HuH-7 (cell line): ENCODE measurements around the gene ARL5A.

Experiments used
- DNase-seq: peaks from one replicate; pipeline ENCODE4 v3.0.0; 2011; ENCODE audit warnings: low spot score

The ARL5A gene

GRCh38 chr2:151766437-151767153 lies 61.6 kb downstream of the ARL5A start:
- DNase-seq = no peak

GRCh38 chr2:151765760-151766410 lies 62.3 kb downstream of the ARL5A start:
- no peak for DNase-seq

GRCh38 chr2:151762694-151763093 lies 65.5 kb downstream of the ARL5A start:
- DNase-seq = no peak

GRCh38 chr2:151761687-151762086 lies 66.5 kb downstream of the ARL5A start:
- no peak for DNase-seq

- no peak for DNase-seq
Measured at GRCh38 chr2:151761193-151761592, 67.0 kb downstream of the ARL5A start.

- DNase-seq = no peak
Measured at GRCh38 chr2:151760139-151760650, 68.0 kb downstream of the ARL5A start.

GRCh38 chr2:151758744-151759143 lies 69.5 kb downstream of the ARL5A start:
- DNase-seq = no peak

- DNase-seq = no peak
Measured at GRCh38 chr2:151757861-151758260, 70.4 kb downstream of the ARL5A start.

GRCh38 chr2:151756820-151757219 lies 71.4 kb downstream of the ARL5A start:
- no peak for DNase-seq

- no peak for DNase-seq
Measured at GRCh38 chr2:151754253-151754897, 73.8 kb downstream of the ARL5A start.

GRCh38 chr2:151753540-151753939 lies 74.7 kb downstream of the ARL5A start:
- no peak for DNase-seq
